IMR-90 (cell line): ENCODE data around the gene KL. TPM values are rescaled to one million over a fixed set of nuclear protein-coding genes. Genes with fewer than 3 reads are reported as not detected.

Experiments used
- ATAC-seq: fragments of 200-7000 bp; cut with Tn5 transposase; 2 replicates; pipeline ENCODE4 v1.9.1; 2020; ENCODE audit warnings: low read depth, mild to moderate bottlenecking, moderate library complexity
- BruUV-seq: library from RNA; stranded (reverse); fragments of 400-500 nt; replicated peaks from 2 replicates; lab custom pipeline; 2021; lab: Mats Ljungman, UMichigan
- CTCF ChIA-PET: fragments of 300-600 bp; formaldehyde crosslinking; extraction: SDS; loops from one replicate; lab custom pipeline; 2021; ENCODE audit warnings: antibody characterized with exemption; lab: Yijun Ruan, JAX
- POLR2A ChIA-PET: fragments of 300-600 bp; sonication (Branson Sonifier 250); formaldehyde crosslinking; loops from one replicate; lab custom pipeline; 2022; ENCODE audit warnings: antibody characterized with exemption; ENCODE audit not compliant: unreplicated experiment; lab: Charles Lee
- DNase-seq: peaks from one replicate; pipeline ENCODE4 v3.0.0; 2013
- H2AFZ ChIP-seq: replicated peaks from 2 replicates; pipeline ENCODE3; 2013; ENCODE audit warnings: low read length, mild to moderate bottlenecking; ENCODE audit not compliant: poor library complexity
- H2AK5ac ChIP-seq: 2 replicates; pipeline ENCODE4 v1.6.1; 2013; ENCODE audit warnings: low read depth, low read length, inconsistent platforms
- H2AK9ac ChIP-seq: replicated peaks from 2 replicates; pipeline ENCODE3; 2013; ENCODE audit warnings: mild to moderate bottlenecking, low read depth, low read length, moderate library complexity; ENCODE audit not compliant: poor library complexity
- H2BK120ac ChIP-seq: 2 replicates; pipeline ENCODE4 v1.6.1; 2013; ENCODE audit warnings: low read depth, low read length, inconsistent platforms
- H2BK15ac ChIP-seq: 3 replicates; pipeline ENCODE4 v1.6.1; 2013; ENCODE audit warnings: low read depth, low read length, inconsistent platforms
- H2BK20ac ChIP-seq: 2 replicates; pipeline ENCODE4 v1.6.1; 2013; ENCODE audit warnings: low read depth, mild to moderate bottlenecking, inconsistent platforms, low read length, moderate library complexity
- H2BK5ac ChIP-seq: 2 replicates; pipeline ENCODE4 v1.6.1; 2013; ENCODE audit warnings: mild to moderate bottlenecking, low read depth, low read length, inconsistent platforms; ENCODE audit not compliant: poor library complexity, severe bottlenecking
- H3K14ac ChIP-seq: replicated peaks from 2 replicates; pipeline ENCODE4 v1.6.1; 2013; ENCODE audit warnings: low read depth, low read length, inconsistent platforms
- H3K18ac ChIP-seq: 2 replicates; pipeline ENCODE4 v1.6.1; 2013; ENCODE audit warnings: low read depth, low read length, control low read depth
- H3K23ac ChIP-seq: 2 replicates; pipeline ENCODE4 v1.6.1; 2013; ENCODE audit warnings: low read depth, low read length, inconsistent platforms
- H3K27ac ChIP-seq: 2 replicates; pipeline ENCODE4 v1.5.1; 2013; ENCODE audit warnings: mild to moderate bottlenecking, control low read depth, low read length; ENCODE audit not compliant: insufficient read depth
- H3K27me3 ChIP-seq: 2 replicates; pipeline ENCODE4 v1.6.1; 2013; ENCODE audit warnings: low read length; ENCODE audit not compliant: control insufficient read depth, insufficient read depth
- H3K36me3 ChIP-seq: 2 replicates; pipeline ENCODE4 v1.6.1; 2013; ENCODE audit warnings: low read length, mixed read lengths; ENCODE audit not compliant: control insufficient read depth, insufficient read depth
- H3K4ac ChIP-seq: 2 replicates; pipeline ENCODE4 v1.6.1; 2013; ENCODE audit warnings: low read depth, low read length, inconsistent platforms
- H3K4me1 ChIP-seq: 2 replicates; pipeline ENCODE4 v1.6.1; 2013; ENCODE audit warnings: low read length, mixed read lengths; ENCODE audit not compliant: control insufficient read depth, insufficient read depth
- H3K4me2 ChIP-seq: 2 replicates; pipeline ENCODE4 v1.6.1; 2013; ENCODE audit warnings: low read depth, mild to moderate bottlenecking, control low read depth, low read length, moderate library complexity
- H3K4me3 ChIP-seq: 2 replicates; pipeline ENCODE4 v1.5.1; 2013; ENCODE audit warnings: low read depth, mild to moderate bottlenecking, control low read depth, low read length, moderate library complexity; ENCODE audit not compliant: insufficient read depth
- H3K56ac ChIP-seq: 2 replicates; pipeline ENCODE4 v1.6.1; 2013; ENCODE audit warnings: low read length, inconsistent platforms; ENCODE audit not compliant: insufficient read depth; ENCODE audit errors: extremely low read depth
- H3K79me1 ChIP-seq, 2 experiments: 2 replicates each; pipeline ENCODE4 v1.6.1; 2013; ENCODE audit warnings: low read length in 2 of 2, inconsistent platforms in 1 of 2, low read depth in 1 of 2
- H3K9ac ChIP-seq: 2 replicates; pipeline ENCODE4 v1.6.1; 2013; ENCODE audit warnings: low read depth, low read length, control low read depth
- H3K9me1 ChIP-seq: 2 replicates; pipeline ENCODE4 v1.6.1; 2013; ENCODE audit warnings: low read length, inconsistent platforms; ENCODE audit not compliant: insufficient read depth
- H3K9me3 ChIP-seq: 2 replicates; pipeline ENCODE4 v1.6.1; 2013; ENCODE audit warnings: low read length; ENCODE audit not compliant: control insufficient read depth, insufficient read depth
- H4K20me1 ChIP-seq: 2 replicates; pipeline ENCODE4 v1.6.1; 2013; ENCODE audit warnings: low read length, inconsistent platforms; ENCODE audit not compliant: insufficient read depth
- H4K5ac ChIP-seq: 2 replicates; pipeline ENCODE4 v1.6.1; 2013; ENCODE audit warnings: mild to moderate bottlenecking, low read depth, low read length, control low read depth
- H4K8ac ChIP-seq, 2 experiments: 2 replicates each; pipeline ENCODE4 v1.6.1; 2013; ENCODE audit warnings: low read depth in 2 of 2, low read length in 2 of 2, control low read depth in 1 of 2, inconsistent platforms in 1 of 2
- H4K91ac ChIP-seq: 2 replicates; pipeline ENCODE4 v1.6.1; 2013; ENCODE audit warnings: low read depth, low read length, inconsistent platforms; ENCODE audit not compliant: insufficient read depth
- BHLHE40 ChIP-seq: fragments of 150-350 bp; IDR thresholded peaks from 2 replicates; pipeline ENCODE4 v1.6.1; 2016; ENCODE audit warnings: mild to moderate bottlenecking, low read depth, low read length
- CHD1 ChIP-seq: IDR thresholded peaks from 2 replicates; pipeline ENCODE4 v1.6.1; 2012; ENCODE audit warnings: low read depth, low read length, improper control_type of control experiment
- FOS ChIP-seq: fragments of 150-350 bp; IDR thresholded peaks from 2 replicates; pipeline ENCODE4 v1.6.1; 2016; ENCODE audit warnings: low read depth, low read length
- MAFK ChIP-seq: IDR thresholded peaks from 2 replicates; pipeline ENCODE4 v1.6.1; 2012; ENCODE audit warnings: low read depth, low read length, improper control_type of control experiment
- USF2 ChIP-seq: fragments of 150-350 bp; IDR thresholded peaks from 2 replicates; pipeline ENCODE4 v1.6.1; 2017; ENCODE audit warnings: mild to moderate bottlenecking, antibody characterized with exemption, low read length, low read depth
- WGBS, 2 experiments: methylation state at CpG; one replicate each; pipeline versions ENCODE4 v1.1.5 to v1.1.7; 2013; ENCODE audit warnings: missing lambda C conversion rate in 2 of 2; ENCODE audit not compliant: insufficient read length in 1 of 2; ENCODE audit errors: extremely low coverage in 2 of 2; 5-methylcytosine and 5-hydroxymethylcytosine counted together
- dilution Hi-C: fragments of 300-500 bp; cut with HindIII; formaldehyde crosslinking; loops from one replicate; pipeline ENCODE4 v1.14.3; 2018; ENCODE audit warnings: low sequenced_read_pairs; ENCODE audit not compliant: unreplicated experiment
- in situ Hi-C: fragments of 300-500 bp; cut with MboI; formaldehyde crosslinking; loops from 3 replicates; pipeline ENCODE4 v1.14.3; 2019; ENCODE audit warnings: low sequenced_read_pairs, inconsistent platforms, mixed read lengths
- intact Hi-C: fragments of 100-400 bp; cut with micrococcal nuclease; formaldehyde crosslinking; loops from 2 replicates; pipeline ENCODE4 v1.10.0; 2022
- polyA plus RNA-seq, 3 experiments: library from polyadenylated mRNA; depleted of rRNA; stranded (reverse); fragments of >200 nt; gene quantifications; 2 replicates each; pipeline ENCODE4 v1.2.3, GENCODE V29; 2012; ENCODE audit warnings: low replicate concordance in 1 of 3
- total RNA-seq: library from RNA; depleted of rRNA; stranded (reverse); fragments of >200 nt; gene quantifications from 2 replicates; pipeline ENCODE4 v1.2.3, GENCODE V29; 2012

The KL gene
- total and polyA plus RNA-seq, 2 of the 4 experiments (the other 2 are of a cell fraction) = not detected

GRCh38 chr13:32968316-32968715 lies 47.9 kb upstream of the KL start:
- Histone ChIP-seq H2BK20ac (no peak overlapping the region), H4K20me1 (no peaks in the 10 kb centered on the region), H3K27ac (no peak overlapping the region), H4K91ac (no peak overlapping the region), H3K79me1 (no peaks in the 10 kb centered on the region), H3K18ac (no peak overlapping the region), H3K14ac (no peak overlapping the region), H4K8ac (no peak overlapping the region), H3K9me3 (no peaks in the 10 kb centered on the region), H2AFZ (no peak overlapping the region), H2BK120ac (no peak overlapping the region), H3K36me3 (no peaks in the 10 kb centered on the region), H3K27me3 (no peaks in the 10 kb centered on the region), H3K56ac (no peak overlapping the region), H3K4me1 (0 out of 2 replicates have a peak, but pooled peaks cover 1% of the 10 kb centered on the region), H3K4me2 (no peak overlapping the region), H2BK15ac (no peak overlapping the region), H4K5ac (no peak overlapping the region), H3K4ac (no peak overlapping the region), H3K23ac (no peak overlapping the region), H3K9me1 (no peaks in the 10 kb centered on the region), H2BK5ac (no peak overlapping the region), H3K4me3 (no peak overlapping the region), H3K9ac (no peak overlapping the region), H2AK9ac (no peak overlapping the region), H2AK5ac (no peak overlapping the region)
- no CpG with 5 or more reads among the region's 1 CpG for WGBS, 2 experiments
- ATAC-seq (no peak), DNase-seq (no peak)
- ChIA-PET POLR2A (no interaction called here), CTCF (no interaction called here)
- dilution Hi-C loops = no loop called here
- in situ Hi-C loops = no loop called here
- intact Hi-C loops = no loop called here
- BruUV-seq = no TSS peak
- TF ChIP-seq BHLHE40 (no peak), USF2 (no peak), MAFK (no peak), CHD1 (no peak), FOS (no peak)
